GM18909 (cell line): Measurements from ENCODE around the gene LTBP1.

Experiments used
- ATAC-seq: cut with Tn5 transposase; IDR thresholded peaks from one replicate; pipeline ENCODE4 v1.9.1; 2021; ENCODE audit warnings: mild to moderate bottlenecking; ENCODE audit not compliant: unreplicated experiment, poor library complexity

Gene LTBP1

GRCh38 chr2:33005057-33005456, 58.3 kb downstream of the LTBP1 start:
- no peak for ATAC-seq

DNA sequence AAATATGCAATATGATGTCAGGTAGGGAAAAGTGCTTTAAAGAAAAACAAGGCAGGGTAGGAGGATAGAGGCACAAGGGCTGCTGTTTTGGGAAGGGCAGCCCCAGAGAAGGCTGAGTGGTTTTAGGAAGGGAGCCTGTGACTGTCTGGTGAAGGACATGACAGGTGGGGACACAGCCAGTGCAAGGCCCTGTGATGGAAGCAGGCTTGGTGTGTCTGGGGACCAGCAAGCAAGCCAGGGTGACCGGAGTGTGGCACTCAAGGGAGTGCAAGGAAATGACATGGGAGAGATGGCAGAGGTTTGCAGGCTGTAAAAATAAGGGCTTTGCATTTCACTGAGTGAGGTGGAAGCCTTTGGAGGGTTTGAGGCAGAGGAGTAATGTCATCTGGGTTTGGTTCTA, 62.0 kb downstream of the LTBP1 start:
- no peak for ATAC-seq

DNA sequence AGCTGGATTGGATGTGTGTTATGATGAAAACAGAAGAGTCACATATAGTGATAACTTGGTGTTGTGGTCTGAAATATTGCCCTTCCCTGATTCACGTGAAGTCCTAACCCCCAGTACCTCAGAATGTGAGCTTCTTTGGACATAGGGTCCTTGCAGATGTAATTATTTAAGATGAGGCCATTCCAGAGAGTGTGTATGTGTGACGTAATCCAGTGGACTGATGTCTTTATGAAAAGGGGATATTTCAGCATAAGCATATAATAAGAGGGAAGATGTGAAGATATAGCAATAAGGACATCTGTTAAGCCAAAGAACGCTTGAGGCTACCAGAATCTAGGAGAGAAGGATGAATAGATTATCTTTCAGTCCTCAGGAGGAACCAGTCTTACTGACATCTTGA, 62.5 kb downstream of the LTBP1 start:
- ATAC-seq: no peak

DNA sequence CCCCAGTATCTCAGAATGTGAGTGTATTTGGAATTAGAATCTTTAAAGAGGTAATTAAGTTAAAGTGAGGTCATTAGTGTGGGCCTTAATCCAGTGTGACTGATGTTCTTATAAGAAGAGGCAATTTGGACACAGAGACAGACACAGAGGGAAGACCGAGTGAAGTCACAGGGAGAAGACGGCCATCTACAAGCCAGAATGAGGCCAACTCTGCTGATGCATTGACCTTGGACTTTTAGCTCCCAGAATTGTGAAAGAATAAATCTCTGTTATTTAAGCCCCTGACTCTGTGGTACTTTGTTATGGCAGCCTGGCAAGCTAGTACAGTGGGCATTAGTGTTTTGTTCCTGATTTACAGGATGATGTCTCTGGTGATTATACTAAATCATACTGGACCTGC, 64.6 kb downstream of the LTBP1 start:
- no peak for ATAC-seq

- ATAC-seq: no peak
Measured at GRCh38 chr2:33011941-33012340, 65.2 kb downstream of the LTBP1 start.

GRCh38 chr2:33013684-33014110, 66.9 kb downstream of the LTBP1 start:
- ATAC-seq: no peak

- no peak for ATAC-seq
Measured at GRCh38 chr2:33014268-33014667, 67.5 kb downstream of the LTBP1 start.

GRCh38 chr2:33015421-33016142, 68.8 kb downstream of the LTBP1 start:
- ATAC-seq: no peak

- no peak for ATAC-seq
Measured at GRCh38 chr2:33018271-33018670, 71.5 kb downstream of the LTBP1 start.

DNA sequence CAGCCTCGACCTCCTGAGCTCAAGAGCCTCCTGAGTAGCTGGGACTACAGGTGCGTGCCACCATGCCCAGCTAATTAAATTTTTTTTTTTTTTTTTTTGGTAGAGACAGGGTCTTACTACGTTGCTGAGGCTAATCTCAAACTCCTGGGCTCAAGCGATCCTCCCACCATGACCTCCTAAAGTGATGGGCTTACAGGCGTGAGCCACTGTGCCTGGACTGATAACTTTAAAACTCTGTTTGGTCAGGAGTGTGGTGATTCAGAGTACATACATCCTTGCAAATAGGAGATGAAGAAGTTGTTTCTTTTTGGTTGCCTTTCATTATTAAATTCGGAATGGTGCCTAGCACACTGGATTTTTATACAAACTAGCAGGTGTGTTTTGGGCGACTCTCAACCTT, 73.0 kb downstream of the LTBP1 start:
- ATAC-seq: no peak

GRCh38 chr2:33020883-33021282, 74.1 kb downstream of the LTBP1 start:
- no peak for ATAC-seq

GRCh38 chr2:33021542-33022227, 74.9 kb downstream of the LTBP1 start:
- no peak for ATAC-seq

DNA sequence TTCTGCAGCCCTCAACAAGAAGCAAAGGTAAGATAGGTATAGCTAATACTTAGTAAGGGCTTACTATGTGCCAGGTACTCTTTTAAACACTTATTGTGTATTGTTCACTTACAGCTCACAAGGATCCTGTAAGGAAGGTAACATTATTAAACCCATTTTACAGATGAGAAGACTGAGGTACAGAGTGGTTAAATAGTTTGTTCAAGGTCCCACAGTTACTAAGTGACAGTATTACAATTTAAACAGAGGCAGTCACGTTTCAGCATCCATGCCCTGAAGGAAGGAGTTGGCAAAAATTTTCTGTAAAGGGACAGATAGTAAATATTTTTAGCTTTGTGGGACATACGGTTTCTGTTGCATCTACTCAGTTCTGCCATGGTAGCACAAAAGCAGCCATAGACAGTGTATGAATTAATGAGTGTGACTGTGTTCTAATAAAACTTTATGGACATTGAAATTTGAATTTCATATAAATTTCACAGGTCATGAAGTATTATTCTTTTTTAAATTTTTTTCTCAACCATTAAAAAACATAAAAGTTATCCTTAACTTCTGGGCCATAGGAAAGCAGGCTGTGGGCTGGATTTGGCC, 75.7 kb downstream of the LTBP1 start:
- ATAC-seq: no peak

GRCh38 chr2:33022989-33023727, 76.4 kb downstream of the LTBP1 start:
- ATAC-seq: no peak

- ATAC-seq: no peak
Measured at GRCh38 chr2:33023728-33024500, 77.2 kb downstream of the LTBP1 start.

DNA sequence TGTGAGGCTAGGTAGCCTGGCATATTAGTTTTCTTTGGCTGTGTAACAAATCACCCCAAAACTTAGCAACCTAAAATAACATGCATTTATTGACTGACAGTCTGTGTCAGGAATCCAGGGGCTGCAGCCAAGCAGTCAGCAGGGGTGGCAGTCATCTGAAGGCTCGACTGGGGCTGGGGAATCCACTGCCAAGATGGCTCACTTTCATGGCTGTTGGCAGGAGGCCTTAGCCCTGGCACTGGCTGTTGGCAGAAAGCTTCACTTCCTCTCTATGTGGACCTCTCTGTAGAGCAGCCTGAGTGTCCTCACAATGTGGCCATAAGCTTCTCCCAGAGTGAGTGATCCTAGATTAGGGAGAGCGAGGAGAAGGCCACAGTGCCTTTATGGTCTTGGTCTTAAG, 78.0 kb downstream of the LTBP1 start:
- no peak for ATAC-seq

DNA sequence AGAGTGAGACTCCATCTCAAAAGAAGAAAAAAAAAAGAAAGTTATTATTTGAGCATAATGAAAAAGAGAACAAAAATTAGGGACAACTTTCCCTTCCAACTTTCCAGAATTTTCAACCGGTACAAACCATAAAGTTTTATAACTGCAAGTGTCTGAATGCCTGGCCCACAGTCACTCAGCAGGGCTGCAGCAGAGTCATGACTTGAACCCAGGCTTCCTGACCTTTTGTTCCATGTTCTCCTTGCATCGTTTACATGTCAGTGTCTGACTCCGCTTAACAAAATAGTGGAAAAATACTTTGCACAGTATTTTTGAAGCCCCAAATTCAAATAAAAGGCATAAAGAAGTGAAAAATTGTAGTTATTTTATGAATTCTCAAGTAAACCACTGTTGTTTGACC, 82.7 kb downstream of the LTBP1 start:
- no peak for ATAC-seq

DNA sequence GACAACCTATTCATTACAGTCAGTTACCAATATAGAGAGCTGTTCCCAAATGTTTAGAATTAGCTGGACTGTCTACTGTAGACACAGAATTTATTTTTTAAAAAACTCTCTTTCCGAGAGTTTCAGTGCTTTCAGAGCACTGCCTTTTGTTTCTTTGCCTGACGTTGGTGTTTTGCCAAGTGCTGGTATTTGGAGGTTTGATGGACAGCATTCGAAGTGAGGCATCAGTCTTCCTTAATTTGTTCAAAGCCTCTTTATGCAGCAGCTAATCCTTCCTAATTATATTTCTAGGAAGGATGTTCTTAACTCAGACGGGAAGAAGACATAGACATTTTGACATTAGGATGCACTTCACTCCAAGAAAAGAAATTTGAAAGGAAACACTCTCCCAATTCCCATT, 83.2 kb downstream of the LTBP1 start:
- ATAC-seq: no peak

DNA sequence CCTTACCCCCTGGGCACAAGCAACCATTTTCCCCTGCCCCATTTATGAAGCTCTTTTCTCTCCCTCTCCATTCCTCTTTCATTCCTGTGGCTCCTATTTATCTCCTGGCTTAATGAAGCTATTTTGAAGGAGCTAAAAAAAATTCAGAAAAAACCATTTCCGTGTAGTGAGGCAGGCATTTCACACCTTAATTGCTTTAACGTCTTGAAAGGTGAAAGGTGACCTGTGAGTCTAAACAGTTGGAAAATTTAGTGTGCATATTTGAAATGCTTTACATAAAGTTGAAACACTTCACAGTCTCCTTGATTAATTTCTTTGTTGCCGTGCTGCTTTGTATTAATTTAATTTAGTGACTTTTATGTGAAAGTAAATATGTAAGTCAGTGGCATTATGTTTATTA, 83.6 kb downstream of the LTBP1 start:
- no peak for ATAC-seq

GRCh38 chr2:33032245-33032644, 85.5 kb downstream of the LTBP1 start:
- ATAC-seq: no peak
